GM19328 (cell line): Measurements from ENCODE around the gene FEM1B.

Experiments
- ATAC-seq: cut with Tn5 transposase; IDR thresholded peaks from one replicate; pipeline ENCODE4 v1.9.1; 2021; ENCODE audit warnings: mild to moderate bottlenecking, moderate library complexity; ENCODE audit not compliant: unreplicated experiment

Gene FEM1B

DNA sequence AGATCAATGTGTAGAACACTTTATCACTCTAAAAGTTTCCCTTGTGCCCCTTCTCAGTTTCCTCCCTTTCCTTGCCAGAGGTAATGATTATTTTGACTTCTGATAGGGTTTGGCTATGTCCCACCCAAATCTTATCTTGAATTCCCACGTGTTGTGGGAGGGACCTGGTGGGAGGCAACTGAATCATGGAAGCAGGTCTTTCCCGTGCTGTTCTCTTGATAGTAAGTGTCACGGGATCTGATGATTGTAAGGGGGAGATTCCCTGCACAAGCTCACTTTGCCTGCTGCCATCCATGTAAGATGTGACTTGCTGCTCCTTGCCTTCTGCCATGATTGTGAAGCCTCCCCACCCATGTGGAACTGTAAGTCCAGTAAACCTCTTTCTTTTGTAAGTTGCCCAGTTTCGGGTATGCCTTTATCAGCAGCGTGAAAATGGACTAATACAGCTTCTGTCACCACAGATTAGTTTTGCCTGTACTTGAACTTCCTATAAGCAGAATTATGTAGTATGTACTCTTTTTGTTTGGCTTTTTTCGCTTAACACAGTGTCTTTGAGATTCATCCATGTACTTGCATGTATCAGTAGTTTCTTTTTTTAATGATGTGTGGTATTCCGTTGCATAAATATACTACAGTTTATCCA lies 7.2 kb downstream of the FEM1B start:
- ATAC-seq, result no peak

- ATAC-seq, result no peak
Observed at GRCh38 chr15:68285259-68285980, 7.9 kb downstream of the FEM1B start.

DNA sequence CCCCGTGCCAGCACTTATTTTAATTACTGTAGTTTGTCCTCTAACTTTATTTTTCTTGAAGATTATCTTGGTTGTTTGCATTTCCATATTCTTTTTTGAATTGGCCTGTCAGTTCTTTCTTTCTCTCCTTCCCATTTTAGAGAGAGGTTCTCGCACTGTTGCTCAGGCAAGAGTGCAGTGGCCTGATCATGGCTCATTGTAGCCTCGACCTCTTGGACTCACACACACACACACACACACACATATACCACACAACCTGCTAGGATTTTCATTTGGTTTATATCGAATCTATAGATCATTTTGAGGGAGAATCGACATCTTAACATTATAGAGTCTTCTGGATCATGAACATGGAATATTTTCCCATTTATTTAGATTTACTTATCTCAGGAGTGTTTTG lies 8.7 kb downstream of the FEM1B start:
- no peak for ATAC-seq

DNA sequence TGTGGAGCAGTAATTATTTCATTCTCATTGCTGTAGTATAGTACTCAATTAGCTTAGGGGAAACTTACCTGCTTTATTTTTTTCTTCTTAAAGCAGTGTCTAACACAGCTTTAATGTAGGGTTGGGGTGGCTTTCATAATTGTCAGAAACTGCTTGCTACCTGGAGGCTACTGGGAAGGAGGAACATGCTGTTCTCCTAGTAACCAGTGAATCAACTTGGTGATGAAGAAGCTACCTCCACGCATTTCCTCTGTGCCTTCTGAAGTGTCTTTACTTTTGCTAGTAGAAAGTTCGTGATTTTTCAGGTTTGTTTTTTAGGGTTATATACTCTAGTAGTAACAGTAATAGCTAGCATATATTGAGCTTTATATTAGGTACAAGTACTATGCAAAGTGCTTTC lies 11.5 kb downstream of the FEM1B start:
- ATAC-seq, result no peak

GRCh38 chr15:68289621-68290352 lies 12.2 kb downstream of the FEM1B start:
- no peak for ATAC-seq

- no peak for ATAC-seq
Observed at GRCh38 chr15:68290715-68291114, 13.2 kb downstream of the FEM1B start.

- no peak for ATAC-seq
Observed at GRCh38 chr15:68292157-68292781, 14.7 kb downstream of the FEM1B start.

GRCh38 chr15:68292967-68293366 lies 15.4 kb downstream of the FEM1B start:
- no peak for ATAC-seq

GRCh38 chr15:68295014-68295805 lies 17.7 kb downstream of the FEM1B start:
- ATAC-seq, result no peak

- no peak for ATAC-seq
Observed at GRCh38 chr15:68298336-68298735, 20.8 kb downstream of the FEM1B start.

DNA sequence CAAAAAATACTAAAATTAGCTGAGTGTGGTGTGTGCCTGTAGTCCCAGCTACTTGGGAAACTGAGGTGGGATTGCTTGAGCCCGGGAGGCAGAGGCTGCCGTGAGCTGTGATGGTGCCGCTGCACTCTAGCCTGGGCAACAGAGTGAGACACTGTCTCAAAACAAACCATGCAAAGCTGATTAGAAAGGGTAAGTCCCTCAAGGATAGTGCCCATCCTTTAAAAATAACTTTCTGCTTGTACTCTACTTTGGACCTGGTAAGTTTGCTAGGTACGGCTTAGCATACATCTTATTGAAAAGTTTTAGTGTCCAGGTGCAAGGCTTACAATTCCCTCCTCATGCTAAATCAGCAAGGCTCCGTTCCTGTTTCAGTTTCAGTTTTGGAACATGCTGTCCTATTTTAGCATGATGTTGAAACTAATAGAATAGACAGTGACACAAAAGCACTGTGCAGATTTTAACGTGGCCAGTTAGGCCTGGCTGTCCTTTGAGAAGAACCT lies 21.4 kb downstream of the FEM1B start:
- ATAC-seq, result peak; percentile 82

GRCh38 chr15:68299436-68299835 lies 21.9 kb downstream of the FEM1B start:
- peak; percentile 9 for ATAC-seq

DNA sequence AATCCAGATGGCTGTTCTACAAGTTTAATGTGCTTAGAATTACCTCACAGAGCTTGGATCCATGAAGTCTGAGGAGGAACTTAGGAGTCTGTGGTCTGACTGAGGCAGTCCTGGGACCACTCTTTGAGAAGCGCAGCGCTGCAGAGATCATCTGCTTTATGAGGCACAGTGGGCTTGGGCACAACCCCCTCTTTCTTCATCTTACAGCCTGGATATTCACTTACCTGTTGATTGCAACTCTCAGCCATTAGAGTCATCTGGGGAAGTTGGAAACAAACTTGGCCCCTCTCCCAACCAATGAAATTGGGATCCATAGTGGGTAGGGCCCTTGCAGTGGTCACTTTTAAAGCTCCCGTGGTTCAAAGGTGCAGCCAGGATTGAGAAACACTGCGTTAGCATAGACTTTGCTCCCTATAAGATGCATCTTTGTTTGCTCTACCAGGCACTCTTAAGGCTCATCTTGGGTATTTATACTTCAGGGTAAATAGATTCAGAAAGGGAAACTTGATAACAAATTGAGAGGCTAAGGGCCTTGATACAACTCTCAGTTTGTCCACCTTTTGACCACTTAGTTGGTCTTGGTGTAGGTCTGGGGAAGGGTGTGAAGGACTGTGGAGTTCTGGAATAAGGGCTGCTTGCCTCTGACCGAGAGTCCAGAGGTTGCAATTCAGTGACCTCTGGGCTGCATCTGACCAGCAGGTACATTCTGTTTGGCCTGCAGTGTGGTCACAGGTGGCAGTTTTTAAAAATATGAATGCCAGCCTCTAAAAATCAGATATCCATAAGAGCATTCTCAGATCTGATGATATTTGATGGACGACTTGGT lies 22.8 kb downstream of the FEM1B start:
- ATAC-seq, result no peak

DNA sequence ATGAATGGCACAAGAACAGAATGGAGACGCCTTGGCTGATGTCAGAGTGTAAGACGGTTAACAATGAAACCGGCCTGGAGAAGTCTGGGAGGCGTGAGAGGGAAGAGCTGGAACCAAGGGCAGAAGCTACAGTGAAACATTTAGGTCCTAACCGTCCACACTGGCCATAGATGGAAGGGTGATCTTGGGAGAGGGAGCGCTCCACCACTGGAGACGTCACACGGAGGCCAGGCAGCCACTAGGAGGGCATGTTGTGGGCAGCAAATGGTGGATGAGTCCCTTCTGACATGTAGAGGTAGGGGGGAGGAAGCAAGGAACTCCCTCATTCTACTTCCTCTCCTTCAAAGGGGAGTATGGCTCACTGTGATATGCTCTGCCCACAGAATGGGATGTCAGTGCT lies 23.8 kb downstream of the FEM1B start:
- no peak for ATAC-seq

DNA sequence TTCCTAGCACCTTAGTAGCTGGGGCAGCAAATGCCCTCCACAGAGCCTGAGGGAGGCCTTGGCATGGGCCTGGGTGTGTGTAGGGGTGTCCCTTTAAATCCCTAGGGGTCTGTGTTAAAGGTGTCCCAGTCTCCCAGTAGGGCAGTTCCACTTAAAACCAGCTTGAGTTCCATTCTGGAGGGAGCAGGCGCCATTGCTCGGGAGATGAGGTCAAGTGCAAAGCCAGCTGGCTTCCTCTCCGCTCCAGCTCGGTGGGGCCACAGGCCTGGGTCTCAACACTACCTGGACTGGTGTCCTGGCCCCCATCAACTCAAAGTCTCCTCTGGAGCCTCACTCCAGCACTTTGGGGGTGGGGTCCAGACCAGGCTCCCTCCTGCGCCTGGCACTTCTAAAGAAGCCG lies 25.2 kb downstream of the FEM1B start:
- ATAC-seq, result no peak

DNA sequence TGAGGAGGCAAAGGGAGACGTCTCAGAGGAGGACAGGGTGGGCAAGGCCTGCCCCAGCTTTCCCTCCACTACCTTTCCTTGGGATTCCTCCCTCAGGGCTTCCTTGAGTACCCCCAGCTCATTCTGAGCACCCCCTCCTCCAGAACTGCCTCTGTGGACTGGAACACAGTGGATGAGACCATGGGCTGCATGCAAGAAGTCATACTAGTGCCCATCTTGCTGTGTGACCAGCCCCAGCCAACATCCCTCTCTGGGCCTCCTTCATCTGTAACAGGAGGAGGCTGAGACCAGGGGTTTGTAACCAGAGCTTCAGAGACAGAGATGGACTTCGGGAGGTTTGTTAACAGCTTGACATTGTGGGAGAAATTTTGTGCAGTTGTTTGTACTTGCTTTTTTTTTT lies 25.6 kb downstream of the FEM1B start:
- no peak for ATAC-seq

DNA sequence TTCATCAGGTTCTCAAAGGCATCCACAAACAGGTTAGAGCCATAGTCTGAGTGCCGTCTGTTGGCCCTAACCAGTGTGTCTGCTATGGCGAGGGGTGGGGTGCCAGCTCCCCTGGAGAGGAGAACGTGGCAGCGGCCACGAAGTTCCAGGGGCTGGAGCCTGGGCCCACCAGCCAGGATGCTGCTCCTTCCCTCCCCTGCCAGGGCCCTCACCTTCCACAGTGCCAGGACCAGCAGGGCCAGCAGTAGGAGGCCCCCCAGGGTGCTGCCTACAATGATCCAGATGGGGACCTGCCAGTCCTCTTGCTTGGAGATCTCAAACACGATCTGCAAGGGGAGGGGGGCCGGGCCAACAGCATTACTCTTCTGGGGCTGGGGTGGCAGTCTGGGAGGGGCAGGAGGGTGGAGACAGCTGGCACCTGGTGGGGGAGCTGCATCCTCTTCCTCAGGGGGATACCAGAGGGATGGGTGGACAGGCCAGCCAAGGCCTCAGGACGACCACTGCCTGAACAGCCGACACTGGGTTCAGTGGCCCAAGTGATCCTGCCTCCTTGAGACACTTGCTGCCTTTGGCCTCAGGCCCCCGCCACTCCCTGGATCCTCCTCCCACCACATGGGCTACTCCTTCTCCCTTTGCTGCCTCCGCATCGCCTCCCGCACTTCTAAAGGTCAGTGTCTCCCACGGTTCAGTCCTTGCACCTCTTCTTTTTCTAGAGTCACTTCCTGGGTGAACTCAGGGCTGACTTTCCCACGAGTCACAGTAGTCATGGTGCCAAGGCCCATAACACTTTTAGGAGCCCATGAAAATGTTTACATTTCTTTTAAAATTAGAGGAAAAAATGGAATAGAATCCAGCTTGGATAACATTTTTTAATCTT lies 26.3 kb downstream of the FEM1B start:
- ATAC-seq, result no peak

DNA sequence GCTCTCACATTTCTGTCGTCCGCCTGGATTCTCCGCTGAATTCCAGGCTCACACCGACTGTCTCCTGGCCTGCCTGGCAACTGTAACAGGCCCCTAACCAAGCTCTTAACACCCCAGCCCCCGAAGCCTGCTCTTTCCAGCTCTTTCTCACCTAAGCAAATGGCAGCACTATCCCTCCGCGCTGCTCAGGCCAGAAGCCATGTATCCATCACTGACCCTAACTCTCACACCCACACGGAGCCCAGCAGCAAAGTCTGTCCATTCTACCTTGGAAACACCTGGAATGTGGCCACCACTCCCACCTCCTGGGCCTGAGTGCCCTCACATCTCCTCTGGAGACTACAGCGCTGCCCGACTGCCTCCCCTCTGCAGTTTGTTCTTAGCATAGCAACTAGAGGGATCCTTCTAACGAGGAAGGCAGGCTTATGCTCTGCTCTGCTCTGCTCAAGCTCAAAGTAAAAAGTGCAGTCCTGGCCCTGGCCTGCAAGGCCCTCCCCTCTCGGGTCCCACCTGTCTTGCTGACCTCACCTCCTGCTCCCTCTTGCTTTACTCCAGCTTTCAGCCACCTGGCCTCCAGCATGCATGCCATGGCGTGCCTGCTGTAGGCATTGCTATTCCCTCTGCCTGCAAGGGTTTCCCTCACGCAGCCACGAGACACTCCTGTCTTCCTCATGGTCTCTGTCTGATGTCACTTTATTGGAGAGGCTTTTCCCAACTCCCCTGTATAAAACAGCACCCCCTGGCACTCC lies 27.2 kb downstream of the FEM1B start:
- ATAC-seq, result no peak
